Epithelial cell of alveolus of lung (primary cell): ENCODE data around the gene LDAF1. TPM values are rescaled to one million over a fixed set of nuclear protein-coding genes. Genes with fewer than 3 reads are reported as not detected.

ENCODE experiments used
- total RNA-seq: library from RNA; depleted of rRNA; stranded (reverse); fragments of >200 nt; gene quantifications from 2 replicates; pipeline ENCODE4 v1.2.1, GENCODE V29; 2015

LDAF1 gene
- 17.5 and 40.2 TPM in 2 replicates for total RNA-seq

DNA sequence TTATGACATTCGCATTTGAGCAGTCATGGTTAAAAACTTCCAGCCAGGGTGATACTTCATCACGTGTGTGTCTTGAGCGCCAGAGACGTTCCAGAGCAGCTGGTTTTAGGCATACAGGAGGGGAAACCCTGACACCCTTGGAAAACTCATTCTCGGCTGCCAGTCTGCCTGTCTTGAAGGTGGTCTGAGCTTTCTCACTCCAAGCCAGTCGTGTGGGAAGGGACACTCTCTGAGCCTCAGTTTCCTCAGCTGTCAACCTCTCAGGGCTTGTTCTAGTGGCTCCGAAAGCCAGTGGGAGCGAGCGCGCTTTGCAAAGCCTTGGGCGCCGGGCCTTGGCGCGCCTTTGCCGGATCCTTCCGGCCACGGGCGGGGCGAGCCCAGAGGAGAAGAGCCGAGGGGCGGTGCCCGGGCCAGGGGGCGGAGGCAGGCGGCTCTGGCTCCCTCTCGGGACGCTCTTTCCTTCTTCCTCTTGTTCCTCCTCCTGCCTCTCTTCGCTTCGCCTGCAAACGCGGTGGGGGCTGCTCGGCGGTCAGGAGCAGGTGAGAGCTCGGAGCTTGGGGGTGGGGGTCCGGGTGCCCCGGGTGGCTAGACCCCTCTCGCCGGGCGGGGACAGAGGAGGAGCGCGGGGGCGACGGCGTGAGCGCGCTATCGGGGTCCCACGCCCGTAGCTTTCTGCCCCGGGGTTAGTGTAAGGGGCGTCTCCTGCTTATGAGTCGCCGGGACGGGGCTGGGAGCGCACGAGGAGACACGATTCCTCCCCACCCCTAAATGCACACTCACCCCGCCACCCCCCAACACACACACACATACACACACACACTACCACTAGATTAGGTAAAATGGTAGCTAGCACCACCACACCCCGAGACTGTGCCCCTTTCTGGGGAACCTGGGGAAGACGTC is at the start of gene LDAF1:
Gene LDAF1 (plus strand): TSS at position 467 of the 903 bp plus-strand sequence. CDS start 2,509 bp downstream, outside the sequence.

DNA sequence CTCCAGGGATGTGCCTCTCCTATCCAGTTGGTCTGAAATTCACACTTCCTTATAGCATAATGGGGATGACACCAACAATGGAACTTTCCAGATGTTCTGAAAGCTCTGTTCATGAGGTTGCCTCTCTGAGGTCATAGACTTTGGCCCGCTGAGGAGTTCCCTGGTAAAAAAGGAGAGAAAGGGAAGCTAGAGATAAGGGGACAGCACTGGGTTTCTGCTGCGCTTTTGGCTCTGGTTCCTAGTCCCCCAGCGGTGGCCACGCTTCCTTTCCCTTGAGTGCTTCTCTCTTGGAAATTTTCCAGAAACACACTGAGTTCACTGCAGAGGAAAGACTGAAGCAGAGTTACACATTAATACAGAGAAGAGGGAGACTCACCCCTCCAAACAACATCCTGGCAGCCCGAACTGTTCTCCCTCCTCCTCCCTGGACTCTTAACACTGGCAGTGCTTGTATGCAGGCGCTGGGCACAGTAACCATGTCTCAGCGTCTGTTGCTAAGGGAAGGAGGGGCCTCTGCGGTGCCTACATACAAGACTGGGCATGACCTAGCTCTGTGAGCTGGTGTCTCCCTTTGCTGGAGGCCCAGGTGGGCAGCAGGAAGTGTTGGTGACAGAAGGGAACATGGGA is 8.0 kb upstream of the LDAF1 start, which contains the start of gene DNAH3:
Gene DNAH3 (minus strand): TSS at position 472 of the 627 bp plus-strand sequence. CDS start 527 bp downstream, outside the sequence.

GRCh38 chr16:21211486-21211885 is 53.0 kb downstream of the LDAF1 start, which contains the start of gene ZP2:
TSS of gene ZP2 (minus strand) at chr16:21211574. CDS start at chr16:21211547, 27 bp downstream.

Other genes with a start within 250 kb of the LDAF1 start
- gene DNAH3, start 7.8 kb upstream of the LDAF1 start, total RNA-seq, result not detected in 2 replicates
- gene ZP2, start 52.9 kb downstream of the LDAF1 start, total RNA-seq, result not detected in 2 replicates
- gene ANKS4B, start 75.0 kb downstream of the LDAF1 start, total RNA-seq, result not detected in 2 replicates
- gene CRYM, start 119.6 kb downstream of the LDAF1 start, total RNA-seq, result not detected in 2 replicates